ENCODE measurements around the gene POLR2E. TPM values are rescaled to one million over a fixed set of nuclear protein-coding genes. Genes with fewer than 3 reads are reported as not detected.

Gene POLR2E
- polyA plus RNA-seq, 1 donor (not counting 4 experiments of a cell fraction or from before 2014, with no cell fraction given), result 178 TPM

- Histone ChIP-seq H3K79me2 (ENCODE audit: control insufficient read depth, insufficient read depth, low read length) (peaks cover 2% of the 10 kb centered on the region), H4K20me1 (ENCODE audit: control insufficient read depth, extremely low read depth, insufficient read depth, low read length) (peaks cover 4% of the 10 kb centered on the region), H3K27ac (ENCODE audit: control insufficient read depth, insufficient read depth, low read length) (no peak overlapping the region), H3K36me3 (ENCODE audit: control insufficient read depth in 2 of 2, extremely low read depth in 1 of 2, insufficient read depth in 2 of 2, low read length in 2 of 2) (peaks cover 15 to 19% of the 10 kb centered on the region in 2 experiments), H3K9me1 (ENCODE audit: control insufficient read depth, extremely low read depth, insufficient read depth, low read length) (no peaks in the 10 kb centered on the region), H3K4me2 (ENCODE audit: control insufficient read depth, extremely low read depth, insufficient read depth, low read depth, low read length) (peak overlapping the region; percentile 96), H3K4me3 (ENCODE audit: control insufficient read depth in 2 of 3, extremely low read depth in 1 of 3, insufficient read depth in 2 of 3, low read depth in 1 of 3, low read length in 3 of 3) (peak overlapping the region; percentile 36 to 80 (median 75)), H2AFZ (ENCODE audit: control insufficient read depth, low read length) (no peak overlapping the region), H3K9ac (ENCODE audit: control insufficient read depth, extremely low read depth, insufficient read depth, low read length) (peak overlapping the region; percentile 24), H3K9me3 (ENCODE audit: control insufficient read depth, low read depth, low read length) (no peaks in the 10 kb centered on the region), H3K27me3 (ENCODE audit: control insufficient read depth, extremely low read depth, insufficient read depth, low read length) (no peaks in the 10 kb centered on the region), H3K4me1 (ENCODE audit: control insufficient read depth, extremely low read depth, insufficient read depth, low read length) (peaks cover 29% of the 10 kb centered on the region)
- FAIRE-seq (no peak), DNase-seq (ENCODE audit: low read depth, low spot score) (no peak)
- TF ChIP-seq EZH2 (IDR thresholded peaks at IDR 0.05; ENCODE audit: low read length) (no peak), CTCF (optimal IDR thresholded peaks at IDR 0.05 in 1 of 3, IDR thresholded peaks at IDR 0.05 in 1 of 3, conservative IDR thresholded peaks at IDR 0.05 in 1 of 3; ENCODE audit: extremely low read depth in 1 of 3, insufficient read depth in 2 of 3, low read length in 3 of 3) (no peak)
- dilution Hi-C loops (cut with MboI; ENCODE audit: extremely low pct_ligation_motif_present, low sequenced_read_pairs), result no loop called here
Measured at GRCh38 chr19:1041272-1041834, 53.8 kb downstream of the POLR2E start.

DNA sequence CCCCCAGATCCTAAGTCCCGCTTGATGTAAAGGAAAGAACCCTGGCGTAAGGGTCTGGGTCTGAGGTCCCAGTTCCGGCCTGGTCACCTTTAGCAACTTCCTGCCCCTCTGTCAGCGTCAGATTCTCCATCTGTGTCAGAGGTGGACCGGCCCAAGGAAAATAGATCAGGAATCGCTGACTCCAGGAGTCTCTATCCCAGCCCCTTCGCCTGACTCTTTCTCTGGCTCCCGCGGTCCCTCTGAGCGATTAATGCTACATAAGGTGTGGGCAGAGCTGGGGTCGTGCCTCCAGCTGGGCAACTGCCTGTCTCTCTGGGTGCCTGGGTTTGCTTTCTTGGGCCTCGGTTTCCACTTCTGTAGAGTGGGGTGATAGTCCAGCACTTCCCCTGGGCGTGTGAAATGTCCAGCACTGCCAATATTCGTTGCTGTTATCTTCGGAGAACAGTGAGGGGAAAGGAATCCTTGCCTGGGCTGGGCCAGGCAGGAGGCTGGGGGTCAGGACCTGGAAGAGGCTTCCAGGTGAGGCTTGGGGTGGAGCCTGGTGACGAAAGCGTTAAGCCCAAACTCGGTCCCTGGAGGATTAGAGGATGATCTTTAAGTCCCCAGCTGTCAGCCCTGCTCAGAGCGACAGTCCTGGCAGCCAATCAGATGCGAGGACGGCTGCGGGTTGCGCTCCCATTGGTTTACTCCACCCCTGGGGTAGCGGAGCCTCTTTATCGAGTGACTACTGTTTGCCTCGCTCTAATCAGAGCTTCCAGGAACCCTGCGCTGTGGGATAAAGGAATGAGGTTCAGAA, 54.5 kb downstream of the POLR2E start:
- Histone ChIP-seq H2AFZ (ENCODE audit: control insufficient read depth, low read length) (no peak overlapping the region), H4K20me1 (ENCODE audit: control insufficient read depth, extremely low read depth, insufficient read depth, low read length) (peaks cover 9% of the 10 kb centered on the region), H3K4me2 (ENCODE audit: control insufficient read depth, extremely low read depth, insufficient read depth, low read depth, low read length) (peak overlapping the region; percentile 96), H3K4me1 (ENCODE audit: control insufficient read depth, extremely low read depth, insufficient read depth, low read length) (peaks cover 29% of the 10 kb centered on the region), H3K27ac (ENCODE audit: control insufficient read depth, insufficient read depth, low read length) (peak overlapping the region; percentile 62), H3K9ac (ENCODE audit: control insufficient read depth, extremely low read depth, insufficient read depth, low read length) (peak overlapping the region; percentile 74), H3K9me1 (ENCODE audit: control insufficient read depth, extremely low read depth, insufficient read depth, low read length) (no peaks in the 10 kb centered on the region), H3K9me3 (ENCODE audit: control insufficient read depth, low read depth, low read length) (no peaks in the 10 kb centered on the region), H3K4me3 (ENCODE audit: control insufficient read depth in 2 of 3, extremely low read depth in 1 of 3, insufficient read depth in 2 of 3, low read depth in 1 of 3, low read length in 3 of 3) (peak overlapping the region; percentile 75 to 92 (median 80)), H3K79me2 (ENCODE audit: control insufficient read depth, insufficient read depth, low read length) (peaks cover 6% of the 10 kb centered on the region), H3K27me3 (ENCODE audit: control insufficient read depth, extremely low read depth, insufficient read depth, low read length) (no peaks in the 10 kb centered on the region), H3K36me3 (ENCODE audit: control insufficient read depth in 2 of 2, extremely low read depth in 1 of 2, insufficient read depth in 2 of 2, low read length in 2 of 2) (peaks cover 20 to 25% of the 10 kb centered on the region in 2 experiments)
- TF ChIP-seq CTCF (optimal IDR thresholded peaks at IDR 0.05 in 1 of 3, IDR thresholded peaks at IDR 0.05 in 1 of 3, conservative IDR thresholded peaks at IDR 0.05 in 1 of 3; ENCODE audit: extremely low read depth in 1 of 3, insufficient read depth in 2 of 3, low read length in 3 of 3), result no peak
- TF ChIP-seq EZH2 (IDR thresholded peaks at IDR 0.05; ENCODE audit: low read length), result no peak
- DNase-seq (ENCODE audit: low read depth, low spot score), result peak; percentile 92
- dilution Hi-C loops (cut with MboI; ENCODE audit: extremely low pct_ligation_motif_present, low sequenced_read_pairs), result no loop called here
- FAIRE-seq, result peak; percentile 95
